SK-N-MC (cell line): Measurements from ENCODE around the gene GINS2.

ENCODE experiments used
- EZH2 ChIP-seq: fragments of 200-600 bp; sonication (generic); IDR thresholded peaks from one replicate; pipeline ENCODE4 v1.6.1; 2017; ENCODE audit warnings: antibody characterized with exemption
- FOXP2 ChIP-seq: optimal IDR thresholded peaks from 2 replicates; pipeline ENCODE3; 2011; ENCODE audit warnings: mild to moderate bottlenecking, moderate library complexity; ENCODE audit not compliant: insufficient read depth; ENCODE audit errors: extremely low read length, control extremely low read depth
- POLR2AphosphoS5 ChIP-seq: IDR thresholded peaks from 2 replicates; pipeline ENCODE4 v1.6.1; 2012; ENCODE audit warnings: mild to moderate bottlenecking, low read depth, low read length, borderline replicate concordance

- TF ChIP-seq EZH2 (no peak), FOXP2 (no peak), POLR2AphosphoS5 (no peak)
These were observed 52.4 kb downstream of the GINS2 start for GRCh38 chr16:85636234-85636812.
